SK-N-MC (cell line): ENCODE results near the gene RBMXL3.

ENCODE experiments used
- DNase-seq: peaks from one replicate; pipeline ENCODE4 v3.0.0-alpha.2; 2011; ENCODE audit warnings: low read depth, low spot score
- H3K27ac ChIP-seq: fragments of 200-600 bp; sonication (generic); 2 replicates; pipeline ENCODE4 v1.5.1; 2016; ENCODE audit warnings: mixed run types
- H3K36me3 ChIP-seq: fragments of 200-600 bp; sonication (generic); 2 replicates; pipeline ENCODE4 v1.6.1; 2017; ENCODE audit warnings: antibody characterized with exemption, low read length, mixed read lengths; ENCODE audit not compliant: insufficient read depth
- H3K4me3 ChIP-seq: fragments of 200-600 bp; sonication (generic); 2 replicates; pipeline ENCODE4 v1.5.1; 2016
- H3K9ac ChIP-seq: fragments of 200-600 bp; sonication (generic); 2 replicates; pipeline ENCODE4 v1.8.0; 2017; ENCODE audit warnings: mixed run types, mixed read lengths; ENCODE audit not compliant: insufficient read length
- H3K9me3 ChIP-seq: fragments of 200-600 bp; sonication (generic); 2 replicates; pipeline ENCODE4 v1.6.1; 2017; ENCODE audit warnings: low read depth, mild to moderate bottlenecking, antibody characterized with exemption, low read length, moderate library complexity, mixed read lengths
- EZH2 ChIP-seq: fragments of 200-600 bp; sonication (generic); IDR thresholded peaks from one replicate; pipeline ENCODE4 v1.6.1; 2017; ENCODE audit warnings: antibody characterized with exemption
- FOXP2 ChIP-seq: optimal IDR thresholded peaks from 2 replicates; pipeline ENCODE3; 2011; ENCODE audit warnings: mild to moderate bottlenecking, moderate library complexity; ENCODE audit not compliant: insufficient read depth; ENCODE audit errors: extremely low read length, control extremely low read depth
- POLR2AphosphoS5 ChIP-seq: IDR thresholded peaks from 2 replicates; pipeline ENCODE4 v1.6.1; 2012; ENCODE audit warnings: mild to moderate bottlenecking, low read depth, low read length, borderline replicate concordance

The RBMXL3 gene

GRCh38 chrX:115226929-115227328 lies 37.7 kb downstream of the RBMXL3 start:
- no peak for DNase-seq
- H3K9me3 ChIP-seq = no peaks in the 10 kb centered on the region
- no peak overlapping the region for H3K27ac ChIP-seq
- TF ChIP-seq FOXP2 = no peak
- TF ChIP-seq EZH2 = no peak
- no peak for TF ChIP-seq POLR2AphosphoS5
- H3K4me3 ChIP-seq = no peak overlapping the region
- H3K36me3 ChIP-seq = no peaks in the 10 kb centered on the region
- no peak overlapping the region for H3K9ac ChIP-seq

GRCh38 chrX:115229337-115230003 lies 40.3 kb downstream of the RBMXL3 start:
- no peak overlapping the region for H3K9ac ChIP-seq
- DNase-seq = no peak
- TF ChIP-seq POLR2AphosphoS5 (no peak), FOXP2 (no peak), EZH2 (no peak)
- no peaks in the 10 kb centered on the region for H3K36me3 ChIP-seq
- peak overlapping the region; percentile 28; the same call in 1 of the 2 replicates for H3K4me3 ChIP-seq
- no peak overlapping the region for H3K27ac ChIP-seq
- H3K9me3 ChIP-seq = no peaks in the 10 kb centered on the region

- H3K27ac ChIP-seq = no peak overlapping the region
- TF ChIP-seq EZH2 (no peak), POLR2AphosphoS5 (no peak), FOXP2 (no peak)
- peak overlapping the region; percentile 83 for H3K4me3 ChIP-seq
- H3K36me3 ChIP-seq = no peaks in the 10 kb centered on the region
- no peak overlapping the region for H3K9ac ChIP-seq
- no peak for DNase-seq
- H3K9me3 ChIP-seq = no peaks in the 10 kb centered on the region
Measured at GRCh38 chrX:115232933-115233496, 43.8 kb downstream of the RBMXL3 start.

GRCh38 chrX:115233497-115234455 lies 44.6 kb downstream of the RBMXL3 start, which contains the start of gene LRCH2:
TSS of gene LRCH2 (minus strand) at chrX:115234096. CDS start at chrX:115234041, 55 bp downstream.
- no peak for TF ChIP-seq EZH2
- peak; percentile 47 for TF ChIP-seq POLR2AphosphoS5
- TF ChIP-seq FOXP2 = no peak
- Histone ChIP-seq H3K27ac (no peak within 1 kb of the TSS), H3K4me3 (peak within 1 kb of the TSS; percentile 83), H3K9ac (peak within 1 kb of the TSS; percentile 32), H3K36me3 (no peaks in the 10 kb centered on the region), H3K9me3 (no peaks in the 10 kb centered on the region)
- DNase-seq = no peak

- no peak for TF ChIP-seq EZH2
- TF ChIP-seq POLR2AphosphoS5 = no peak
- no peak for TF ChIP-seq FOXP2
- no peak overlapping the region for H3K9ac ChIP-seq
- peak overlapping the region; percentile 83 for H3K4me3 ChIP-seq
- no peaks in the 10 kb centered on the region for H3K9me3 ChIP-seq
- no peak for DNase-seq
- H3K36me3 ChIP-seq = no peaks in the 10 kb centered on the region
- H3K27ac ChIP-seq = no peak overlapping the region
Measured at GRCh38 chrX:115234461-115234860, 45.3 kb downstream of the RBMXL3 start.

GRCh38 chrX:115236560-115236959 lies 47.4 kb downstream of the RBMXL3 start:
- TF ChIP-seq EZH2 = no peak
- no peak for TF ChIP-seq POLR2AphosphoS5
- no peak for TF ChIP-seq FOXP2
- DNase-seq = no peak
- H3K9ac ChIP-seq = no peak overlapping the region
- no peaks in the 10 kb centered on the region for H3K9me3 ChIP-seq
- H3K36me3 ChIP-seq = no peaks in the 10 kb centered on the region
- no peak overlapping the region for H3K4me3 ChIP-seq
- no peak overlapping the region for H3K27ac ChIP-seq

- no peaks in the 10 kb centered on the region for H3K9me3 ChIP-seq
- H3K9ac ChIP-seq = no peak overlapping the region
- no peaks in the 10 kb centered on the region for H3K36me3 ChIP-seq
- DNase-seq = no peak
- H3K27ac ChIP-seq = no peak overlapping the region
- H3K4me3 ChIP-seq = no peak overlapping the region
- TF ChIP-seq POLR2AphosphoS5 = no peak
- no peak for TF ChIP-seq FOXP2
- no peak for TF ChIP-seq EZH2
Measured at GRCh38 chrX:115237056-115237455, 47.8 kb downstream of the RBMXL3 start.
